ENCODE measurements around the gene TTC34.

TTC34 gene

DNA sequence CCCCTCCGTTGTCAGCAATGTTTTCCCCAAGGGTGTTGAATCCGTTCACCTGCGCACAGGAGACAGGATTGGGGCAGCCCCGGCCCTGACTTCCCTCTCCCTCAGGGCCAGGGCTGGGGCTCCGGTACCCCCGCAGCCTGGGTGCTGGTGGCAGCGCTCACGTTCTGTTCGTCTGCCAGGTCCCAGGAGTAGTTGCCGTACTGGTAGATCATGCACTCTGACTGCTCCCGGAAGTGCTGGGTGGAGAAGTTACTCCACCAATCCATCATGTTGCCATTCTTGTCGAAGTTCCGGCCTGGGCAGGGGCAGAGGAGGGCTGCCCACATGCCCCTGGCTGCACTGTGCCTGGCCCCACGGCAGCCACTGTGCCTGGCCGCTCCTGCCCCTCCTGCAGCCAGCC is 208.8 kb downstream of the TTC34 start:
- Histone ChIP-seq H3K27me3 (replicated peaks; ENCODE audit: control insufficient read depth, insufficient read depth, low read length) (no peaks in the 10 kb centered on the region; the same call in 1 of the 2 replicates), H3K36me3 (ENCODE audit: control insufficient read depth, insufficient read depth, low read length) (no peaks in the 10 kb centered on the region), H3K4me3 (replicated peaks; ENCODE audit: low read depth, low read length) (no peak overlapping the region)
- TF ChIP-seq, protein P1, sequence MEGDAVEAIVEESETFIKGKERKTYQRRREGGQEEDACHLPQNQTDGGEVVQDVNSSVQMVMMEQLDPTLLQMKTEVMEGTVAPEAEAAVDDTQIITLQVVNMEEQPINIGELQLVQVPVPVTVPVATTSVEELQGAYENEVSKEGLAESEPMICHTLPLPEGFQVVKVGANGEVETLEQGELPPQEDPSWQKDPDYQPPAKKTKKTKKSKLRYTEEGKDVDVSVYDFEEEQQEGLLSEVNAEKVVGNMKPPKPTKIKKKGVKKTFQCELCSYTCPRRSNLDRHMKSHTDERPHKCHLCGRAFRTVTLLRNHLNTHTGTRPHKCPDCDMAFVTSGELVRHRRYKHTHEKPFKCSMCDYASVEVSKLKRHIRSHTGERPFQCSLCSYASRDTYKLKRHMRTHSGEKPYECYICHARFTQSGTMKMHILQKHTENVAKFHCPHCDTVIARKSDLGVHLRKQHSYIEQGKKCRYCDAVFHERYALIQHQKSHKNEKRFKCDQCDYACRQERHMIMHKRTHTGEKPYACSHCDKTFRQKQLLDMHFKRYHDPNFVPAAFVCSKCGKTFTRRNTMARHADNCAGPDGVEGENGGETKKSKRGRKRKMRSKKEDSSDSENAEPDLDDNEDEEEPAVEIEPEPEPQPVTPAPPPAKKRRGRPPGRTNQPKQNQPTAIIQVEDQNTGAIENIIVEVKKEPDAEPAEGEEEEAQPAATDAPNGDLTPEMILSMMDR (IDR thresholded peaks at IDR 0.05; ENCODE audit: insufficient read depth, low read length, poor library complexity, severe bottlenecking): no peak
- DNase-seq (ENCODE audit: extremely low read depth, insufficient read length): no peak

DNA sequence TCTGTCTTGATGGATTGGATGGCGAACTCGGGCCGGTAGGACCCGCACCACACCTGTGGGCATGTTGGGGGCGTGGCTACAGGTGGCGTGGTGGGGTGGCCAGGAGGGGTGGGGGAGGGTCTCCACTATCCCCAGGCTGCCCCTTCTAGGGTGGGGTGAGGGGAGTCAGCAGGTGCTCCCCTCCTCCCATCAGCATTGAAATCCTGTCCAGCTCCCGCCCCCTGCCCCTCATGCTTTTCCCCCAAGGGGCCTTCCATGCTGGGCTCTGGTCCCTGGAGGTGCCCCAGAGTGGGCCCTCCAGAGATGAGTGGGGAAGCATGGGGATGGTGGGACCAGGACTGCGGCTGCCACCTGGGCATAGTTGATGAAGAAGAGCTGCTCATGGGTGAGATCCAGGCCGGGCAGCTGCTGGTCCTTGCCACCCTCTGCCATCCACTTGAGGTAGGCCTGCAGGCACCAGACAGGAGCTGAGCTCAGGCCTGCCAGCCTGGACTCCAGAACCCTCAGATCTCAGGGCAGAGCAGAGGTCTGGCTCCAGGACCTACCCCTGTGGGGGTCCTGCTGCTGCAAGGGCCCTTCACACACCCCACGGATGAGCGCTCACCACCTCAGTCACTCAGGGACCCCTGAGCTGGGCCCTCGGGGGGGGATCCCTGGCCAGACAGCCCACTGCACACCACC is 209.8 kb downstream of the TTC34 start:
- Histone ChIP-seq H3K36me3 (ENCODE audit: control insufficient read depth, insufficient read depth, low read length) (no peaks in the 10 kb centered on the region), H3K27me3 (replicated peaks; ENCODE audit: control insufficient read depth, insufficient read depth, low read length) (no peaks in the 10 kb centered on the region; the same call in 1 of the 2 replicates), H3K4me3 (replicated peaks; ENCODE audit: low read depth, low read length) (no peak overlapping the region)
- DNase-seq (ENCODE audit: extremely low read depth, insufficient read length): no peak
- TF ChIP-seq, protein P1 (IDR thresholded peaks at IDR 0.05; ENCODE audit: insufficient read depth, low read length, poor library complexity, severe bottlenecking): no peak

DNA sequence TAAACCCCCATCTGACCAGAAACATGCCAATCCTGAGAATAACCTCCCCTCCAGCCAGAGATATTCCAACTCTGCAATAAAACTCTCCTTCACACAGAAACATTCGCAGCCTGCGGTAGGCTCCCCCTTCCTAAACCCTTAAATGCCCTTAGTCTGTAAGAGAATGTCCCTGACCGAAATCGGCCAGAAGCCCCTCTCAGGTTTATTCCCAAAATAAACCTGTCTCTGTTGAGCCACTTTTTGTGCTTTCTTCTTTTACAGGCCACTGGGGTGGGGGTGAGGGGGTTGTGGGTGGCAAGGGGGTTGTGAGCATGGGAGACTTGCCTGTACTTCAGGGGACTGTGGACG is 210.3 kb downstream of the TTC34 start:
- TF ChIP-seq, protein P1 (IDR thresholded peaks at IDR 0.05; ENCODE audit: insufficient read depth, low read length, poor library complexity, severe bottlenecking): no peak
- Histone ChIP-seq H3K27me3 (replicated peaks; ENCODE audit: control insufficient read depth, insufficient read depth, low read length) (no peaks in the 10 kb centered on the region), H3K36me3 (ENCODE audit: control insufficient read depth, insufficient read depth, low read length) (no peaks in the 10 kb centered on the region), H3K4me3 (replicated peaks; ENCODE audit: low read depth, low read length) (no peak overlapping the region)
- no peak for DNase-seq (ENCODE audit: extremely low read depth, insufficient read length)

DNA sequence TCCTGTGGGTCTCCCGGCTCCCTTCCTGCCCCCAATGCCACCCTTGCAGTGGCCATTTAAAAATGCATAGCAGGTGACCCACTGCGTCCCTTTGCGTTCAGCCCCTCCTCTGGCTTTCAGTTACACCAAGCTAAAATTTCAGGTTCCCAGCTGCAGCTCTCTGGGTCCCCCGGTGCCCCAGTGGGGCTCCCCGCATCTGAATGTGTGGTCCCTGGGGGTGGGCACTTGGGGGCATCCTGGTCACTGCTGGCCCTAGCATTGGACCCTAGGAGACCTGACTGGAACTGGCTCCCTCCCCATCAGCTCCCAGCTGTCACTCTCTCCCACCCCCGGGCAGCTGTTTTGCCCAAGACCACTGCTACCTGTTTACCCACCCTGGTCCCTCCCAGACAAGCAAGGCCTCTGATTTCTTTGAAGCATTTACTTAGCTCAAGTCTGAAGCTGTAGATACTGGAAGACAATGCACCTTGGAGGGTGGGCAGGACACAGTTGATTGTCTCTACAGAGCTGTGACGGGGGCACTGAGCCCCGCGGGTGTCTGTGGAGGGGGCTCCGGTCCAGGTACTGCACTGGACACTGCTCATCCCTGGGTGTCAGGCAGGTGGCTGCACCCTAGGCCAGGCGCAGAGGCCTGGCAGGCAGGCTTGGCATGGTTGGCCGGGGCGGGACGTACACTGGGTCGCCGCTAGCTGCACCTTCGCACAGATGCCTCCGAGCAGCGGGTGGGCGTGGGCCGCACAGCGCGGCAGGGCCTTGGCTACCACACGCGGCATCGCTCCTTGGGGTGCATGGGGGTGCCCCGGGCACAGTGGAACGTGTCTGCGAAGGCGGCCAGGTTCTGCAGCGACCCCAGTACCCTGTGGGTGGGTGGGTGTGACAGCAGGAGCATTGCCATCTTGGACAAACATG is 211.0 kb downstream of the TTC34 start:
- Histone ChIP-seq H3K27me3 (replicated peaks; ENCODE audit: control insufficient read depth, insufficient read depth, low read length) (no peaks in the 10 kb centered on the region), H3K36me3 (ENCODE audit: control insufficient read depth, insufficient read depth, low read length) (no peaks in the 10 kb centered on the region), H3K4me3 (replicated peaks; ENCODE audit: low read depth, low read length) (no peak overlapping the region)
- TF ChIP-seq, protein P1 (IDR thresholded peaks at IDR 0.05; ENCODE audit: insufficient read depth, low read length, poor library complexity, severe bottlenecking): no peak
- no peak for DNase-seq (ENCODE audit: extremely low read depth, insufficient read length)

DNA sequence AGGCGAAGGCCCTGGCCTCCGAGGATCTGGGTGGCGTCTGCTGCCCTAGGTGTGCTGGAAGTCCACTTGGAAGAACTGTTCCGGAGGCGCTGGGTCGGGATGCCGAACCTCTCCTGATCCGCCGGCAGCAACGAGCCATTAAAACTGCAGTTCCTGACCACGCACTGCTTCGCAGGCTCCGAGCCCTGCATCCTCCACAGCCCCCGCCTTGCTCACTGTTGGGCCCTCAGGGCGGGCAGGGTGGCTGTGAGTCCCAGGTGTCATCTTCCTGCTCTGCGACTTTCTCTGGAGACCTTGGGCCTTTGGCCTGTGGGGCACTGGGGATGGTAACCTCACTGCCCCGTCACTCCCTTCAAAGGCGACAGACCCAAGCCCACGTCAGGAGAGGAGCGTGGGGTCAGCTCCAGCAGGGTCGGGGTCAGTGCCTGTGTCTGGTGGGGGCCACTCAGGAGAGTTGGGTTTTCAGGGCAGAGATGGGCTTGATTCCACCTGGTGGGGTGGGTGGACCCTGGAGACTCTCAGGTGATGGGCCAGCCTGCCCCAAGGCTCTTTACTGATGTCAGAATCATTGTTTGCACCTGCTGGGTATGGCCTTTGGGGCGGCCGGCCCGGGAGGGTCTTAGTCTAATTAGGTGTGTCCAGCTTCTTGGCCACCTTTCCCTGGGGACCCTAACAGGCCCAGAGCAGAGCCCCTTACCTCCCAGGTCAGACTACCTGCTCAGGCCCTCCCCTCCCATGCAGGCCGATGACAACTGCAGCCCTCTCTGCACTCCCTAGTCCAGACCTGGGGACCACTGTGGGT is 211.9 kb downstream of the TTC34 start:
- Histone ChIP-seq H3K4me3 (replicated peaks; ENCODE audit: low read depth, low read length) (no peak overlapping the region), H3K27me3 (replicated peaks; ENCODE audit: control insufficient read depth, insufficient read depth, low read length) (no peaks in the 10 kb centered on the region), H3K36me3 (ENCODE audit: control insufficient read depth, insufficient read depth, low read length) (no peaks in the 10 kb centered on the region)
- DNase-seq (ENCODE audit: extremely low read depth, insufficient read length): no peak
- TF ChIP-seq, protein P1 (IDR thresholded peaks at IDR 0.05; ENCODE audit: insufficient read depth, low read length, poor library complexity, severe bottlenecking): no peak

Measured in GM06990 (cell line).